ENCODE data around the gene KIAA0232. TPM values are rescaled to one million over a fixed set of nuclear protein-coding genes. Genes with fewer than 3 reads are reported as not detected.

KIAA0232 gene
- total and polyA plus RNA-seq, 2 of the 8 experiments (the other 6 are each of a cell fraction or from before 2014, with no cell fraction given), result 5.6 to 23.3 TPM

GRCh38 chr4:6742507-6742906, 40.0 kb upstream of the KIAA0232 start:
- ChIA-PET CTCF (ENCODE audit: partially characterized antibody) (interaction anchor here (1.0 to 1.9 kb wide), 3 partner anchors 8 to 131 kb away, joined by 4 to 7 read pairs (median 4); no protein-coding TSS in a partner anchor), POLR2A (ENCODE audit: partially characterized antibody) (no interaction called here)
- no peak overlapping the region for H3K9ac ChIP-seq (replicated peaks in 1 of 4; ENCODE audit: extremely low read depth in 1 of 4, low read depth in 3 of 4, low read length in 3 of 4)
- H3K4me2 ChIP-seq (ENCODE audit: insufficient read depth in 1 of 2, low read depth in 2 of 2, low read length in 2 of 2), result no peak overlapping the region
- H2BK5ac ChIP-seq (ENCODE audit: low read depth, low read length), result no peak overlapping the region
- H2BK20ac ChIP-seq (ENCODE audit: low read length), result no peak overlapping the region
- H3K23ac ChIP-seq (ENCODE audit: insufficient read length), result no peak overlapping the region
- H4K5ac ChIP-seq (ENCODE audit: insufficient read length, low read depth, low read length), result no peak overlapping the region
- FAIRE-seq (no peak), DNase-seq (ENCODE audit: low read depth in 1 of 2, low spot score in 2 of 2) (no peak)
- no peak overlapping the region for H3K14ac ChIP-seq (ENCODE audit: insufficient read length)
- TF ChIP-seq HDAC6 (IDR thresholded peaks at IDR 0.05; ENCODE audit: low read depth, low read length) (no peak), RFX5 (IDR thresholded peaks at IDR 0.05; ENCODE audit: borderline replicate concordance, low read depth, low read length) (no peak), PHF8 (conservative IDR thresholded peaks at IDR 0.05; ENCODE audit: low read depth, low read length) (no peak), TAF7 (optimal IDR thresholded peaks at IDR 0.05; ENCODE audit: borderline replicate concordance, low read depth, low read length) (no peak), SIN3A (conservative IDR thresholded peaks at IDR 0.05 in 1 of 2, IDR thresholded peaks at IDR 0.05 in 1 of 2; ENCODE audit: low read depth in 1 of 2, low read length in 2 of 2) (no peak), ATF3 (IDR thresholded peaks at IDR 0.05; ENCODE audit: insufficient read depth, low read depth, low read length) (no peak), BRCA1 (IDR thresholded peaks at IDR 0.05; ENCODE audit: low read depth, low read length) (no peak), RNF2 (IDR thresholded peaks at IDR 0.05; ENCODE audit: borderline replicate concordance, low read depth, low read length, missing control alignments, poor library complexity, severe bottlenecking) (no peak), CHD2 (IDR thresholded peaks at IDR 0.05; ENCODE audit: low read length) (no peak), CBX5 (IDR thresholded peaks at IDR 0.05; ENCODE audit: low read depth, low read length) (no peak), CBX8 (IDR thresholded peaks at IDR 0.05; ENCODE audit: borderline replicate concordance, low read depth, low read length) (no peak), EP300 (IDR thresholded peaks at IDR 0.05; ENCODE audit: borderline replicate concordance in 1 of 2, low read depth in 2 of 2, low read length in 2 of 2) (no peak), SP1 (IDR thresholded peaks at IDR 0.05; ENCODE audit: low read depth, low read length) (no peak)
- no peak overlapping the region for H4K91ac ChIP-seq (replicated peaks; ENCODE audit: insufficient read length, low read length)
- H4K20me1 ChIP-seq (replicated peaks in 1 of 2; ENCODE audit: control insufficient read depth in 1 of 2, insufficient read depth in 2 of 2, low read length in 2 of 2), result no peaks in the 10 kb centered on the region
- H3K4me1 ChIP-seq (replicated peaks in 1 of 4; ENCODE audit: control insufficient read depth in 3 of 4, insufficient read depth in 4 of 4, low read length in 3 of 4), result no peaks in the 10 kb centered on the region
- H3K18ac ChIP-seq (ENCODE audit: extremely low read depth, low read length), result no peak overlapping the region
- no peak overlapping the region for H2AFZ ChIP-seq (ENCODE audit: low read length)
- H3K4ac ChIP-seq (replicated peaks; ENCODE audit: insufficient read length, low read depth, low read length), result no peak overlapping the region
- H3K4me3 ChIP-seq (ENCODE audit: extremely low read depth in 1 of 4, insufficient read depth in 2 of 4, low read depth in 3 of 4, low read length in 4 of 4), result no peak overlapping the region
- H2AK5ac ChIP-seq (ENCODE audit: low read depth, low read length), result no peak overlapping the region
- H3K23me2 ChIP-seq (ENCODE audit: low read depth, low read length), result no peaks in the 10 kb centered on the region
- H2BK15ac ChIP-seq (ENCODE audit: low read length), result no peak overlapping the region
- WGBS, 2 experiments (ENCODE audit: extremely low coverage in 1 of 2, insufficient coverage in 1 of 2, insufficient read length in 1 of 2, insufficient replicate concordance in 2 of 2, low coverage in 1 of 2, low lambda C conversion rate in 2 of 2, missing lambda C conversion rate in 1 of 2), result 79% methylated on average over 2 of the region's 2 CpGs; no CpG with 5 or more reads in 1 of the 2 experiments
- no peaks in the 10 kb centered on the region for H3K27me3 ChIP-seq (replicated peaks in 1 of 4; ENCODE audit: control insufficient read depth in 3 of 4, extremely low read depth in 1 of 4, insufficient read depth in 3 of 4, low read length in 3 of 4)
- no peak overlapping the region for H2BK12ac ChIP-seq (ENCODE audit: low read depth, low read length)
- no peak overlapping the region for H3K27ac ChIP-seq (ENCODE audit: low read depth, low read length)
- H3K56ac ChIP-seq (replicated peaks; ENCODE audit: insufficient read length, low read depth, low read length), result no peak overlapping the region
- peaks cover 0 to 3% of the 10 kb centered on the region in 2 experiments; a peak in 1 of 4 replicates for H3K9me3 ChIP-seq (ENCODE audit: insufficient read depth in 2 of 2, low read depth in 1 of 2, low read length in 1 of 2)
- H2BK120ac ChIP-seq (replicated peaks; ENCODE audit: low read depth, low read length), result no peak overlapping the region
- H3K79me2 ChIP-seq (ENCODE audit: control insufficient read depth in 1 of 2, insufficient read depth in 2 of 2, low read length in 2 of 2), result no peaks in the 10 kb centered on the region
- H3K79me1 ChIP-seq (ENCODE audit: low read depth, low read length), result no peaks in the 10 kb centered on the region
- no peaks in the 10 kb centered on the region for H3K36me3 ChIP-seq (ENCODE audit: control insufficient read depth in 2 of 4, insufficient read depth in 4 of 4, low read length in 3 of 4)
- H4K8ac ChIP-seq (ENCODE audit: extremely low read depth, insufficient read depth, low read length), result no peak overlapping the region

Measured in H1 (cell line).